Gastroesophageal sphincter (tissue), 4 donors: ENCODE data around the gene RBM46. TPM values are rescaled to one million over a fixed set of nuclear protein-coding genes. Genes with fewer than 3 reads are reported as not detected.

ENCODE experiments used
- ATAC-seq: fragments of 150-250 bp; one replicate; pipeline ENCODE4 v1.9.1; 2016; ENCODE audit warnings: mild to moderate bottlenecking, moderate library complexity
- H3K27ac ChIP-seq, 4 donors: fragments of 200-600 bp; sonication (generic) in 3 of 4; 1 replicate in 3 of 4; 2 replicates in 1 of 4; pipeline ENCODE4 v1.5.1; 2016 to 2019
- H3K27me3 ChIP-seq: fragments of 200-600 bp; sonication (generic); one replicate; pipeline ENCODE4 v1.5.1; 2019
- H3K36me3 ChIP-seq, 2 donors: fragments of 200-600 bp; sonication (generic); one replicate each; pipeline ENCODE4 v1.5.1; 2019; ENCODE audit warnings: control low read depth in 1 of 2
- H3K4me1 ChIP-seq, 3 donors: fragments of 200-600 bp; sonication (generic); 1 replicate in 2 of 3; 2 replicates in 1 of 3; pipeline ENCODE4 v1.5.1; 2016 to 2019; ENCODE audit warnings: control low read depth in 2 of 3
- H3K4me3 ChIP-seq, 2 donors: fragments of 200-600 bp; sonication (generic); one replicate each; pipeline ENCODE4 v1.5.1; 2019; ENCODE audit warnings: mild to moderate bottlenecking in 1 of 2, moderate library complexity in 1 of 2
- H3K9me3 ChIP-seq, 3 donors: fragments of 200-600 bp; sonication (generic); one replicate each; pipeline ENCODE4 v1.5.1; 2017 to 2019; ENCODE audit warnings: control low read depth in 2 of 3
- EP300 ChIP-seq: sonication (generic); formaldehyde crosslinking; IDR thresholded peaks from one replicate; pipeline ENCODE4 v1.6.1; 2017; ENCODE audit warnings: antibody characterized with exemption, mild to moderate bottlenecking
- POLR2A ChIP-seq, 2 donors: fragments of 450-650 bp; IDR thresholded peaks; one replicate each; pipeline ENCODE4 v1.6.1; 2017; ENCODE audit warnings: antibody characterized with exemption in 2 of 2, mild to moderate bottlenecking in 2 of 2, moderate library complexity in 1 of 2
- POLR2AphosphoS5 ChIP-seq: sonication (generic); formaldehyde crosslinking; IDR thresholded peaks from one replicate; pipeline ENCODE4 v1.6.1; 2017; ENCODE audit warnings: antibody characterized with exemption
- WGBS, 2 donors: methylation state at CpG; one replicate each; pipeline ENCODE4 v1.1.5; 2018; ENCODE audit warnings: low coverage in 1 of 2; 5-methylcytosine and 5-hydroxymethylcytosine counted together
- total RNA-seq, 4 donors: library from RNA; depleted of rRNA; stranded (reverse); fragments of >200 nt; gene quantifications; one replicate each; pipeline ENCODE4 v1.1.0, GENCODE V29; 2016
- TF ChIP-seq, protein P1 (sequence below), 4 experiments: fragments of 200-600 bp in 2 of 4; fragments of 450-650 bp in 2 of 4; sonication (generic) in 1 of 4; IDR thresholded peaks; one replicate each; pipeline ENCODE4 v1.5.1; 2017 to 2019; ENCODE audit warnings: antibody characterized with exemption in 4 of 4, mild to moderate bottlenecking in 2 of 4, moderate library complexity in 2 of 4

Gene RBM46
- total RNA-seq, 4 donors from 2014 or later = 0.08 TPM; not detected in 3

DNA sequence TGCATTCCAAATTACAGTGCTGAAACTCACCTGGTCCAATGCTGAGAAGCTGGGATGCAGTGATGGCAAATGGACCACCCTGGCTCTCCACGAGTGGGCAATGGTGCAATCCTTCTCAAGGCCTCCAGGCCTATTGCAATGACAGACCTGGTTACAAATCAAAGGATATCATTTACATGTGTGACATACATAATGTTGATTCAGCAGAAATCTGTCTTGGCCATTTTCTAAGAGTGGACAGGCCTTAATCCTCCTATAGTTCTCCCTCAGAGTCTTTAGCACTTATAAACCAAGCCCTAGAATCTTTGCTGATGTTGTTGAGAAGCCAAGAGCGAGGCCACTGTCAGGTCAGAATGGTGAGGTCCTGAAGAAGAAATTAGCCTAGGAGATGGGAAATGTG lies 20.2 kb upstream of the RBM46 start:
- ATAC-seq = no peak
- no peaks in the 10 kb centered on the region for H3K9me3 ChIP-seq
- WGBS, 2 donors = 72% methylated on average over 2 of the region's 2 CpGs; no CpG with 5 or more reads in 1 of the 2 donors
- H3K36me3 ChIP-seq = no peaks in the 10 kb centered on the region
- no peak overlapping the region for H3K4me3 ChIP-seq
- H3K27me3 ChIP-seq = peaks cover 39% of the 10 kb centered on the region
- no peak overlapping the region for H3K27ac ChIP-seq
- no peaks in the 10 kb centered on the region for H3K4me1 ChIP-seq
- TF ChIP-seq EP300 = no peak
- TF ChIP-seq POLR2A (IDR thresholded peaks at IDR 0.05) = no peak
- no peak for TF ChIP-seq POLR2AphosphoS5
- TF ChIP-seq, protein P1, sequence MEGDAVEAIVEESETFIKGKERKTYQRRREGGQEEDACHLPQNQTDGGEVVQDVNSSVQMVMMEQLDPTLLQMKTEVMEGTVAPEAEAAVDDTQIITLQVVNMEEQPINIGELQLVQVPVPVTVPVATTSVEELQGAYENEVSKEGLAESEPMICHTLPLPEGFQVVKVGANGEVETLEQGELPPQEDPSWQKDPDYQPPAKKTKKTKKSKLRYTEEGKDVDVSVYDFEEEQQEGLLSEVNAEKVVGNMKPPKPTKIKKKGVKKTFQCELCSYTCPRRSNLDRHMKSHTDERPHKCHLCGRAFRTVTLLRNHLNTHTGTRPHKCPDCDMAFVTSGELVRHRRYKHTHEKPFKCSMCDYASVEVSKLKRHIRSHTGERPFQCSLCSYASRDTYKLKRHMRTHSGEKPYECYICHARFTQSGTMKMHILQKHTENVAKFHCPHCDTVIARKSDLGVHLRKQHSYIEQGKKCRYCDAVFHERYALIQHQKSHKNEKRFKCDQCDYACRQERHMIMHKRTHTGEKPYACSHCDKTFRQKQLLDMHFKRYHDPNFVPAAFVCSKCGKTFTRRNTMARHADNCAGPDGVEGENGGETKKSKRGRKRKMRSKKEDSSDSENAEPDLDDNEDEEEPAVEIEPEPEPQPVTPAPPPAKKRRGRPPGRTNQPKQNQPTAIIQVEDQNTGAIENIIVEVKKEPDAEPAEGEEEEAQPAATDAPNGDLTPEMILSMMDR (IDR thresholded peaks at IDR 0.05) = no peak

DNA sequence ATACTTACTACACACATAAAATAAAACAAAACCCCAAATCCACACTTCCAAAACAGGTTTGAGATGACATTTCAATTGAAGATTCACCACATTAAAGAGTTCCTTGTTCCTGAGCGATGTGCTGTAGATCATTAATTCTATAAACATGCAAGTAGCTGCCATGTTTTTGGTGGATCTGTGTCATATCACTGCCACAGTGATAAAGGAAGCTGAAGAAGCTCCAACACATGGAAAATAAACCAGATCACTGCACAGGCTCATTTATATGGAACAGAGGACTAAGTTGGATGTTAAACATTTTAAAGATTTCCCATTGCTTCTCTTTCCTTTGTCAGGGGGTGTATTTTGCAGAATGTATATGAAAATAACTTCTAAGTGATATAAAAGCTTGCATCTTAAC lies 2.8 kb upstream of the RBM46 start:
- H3K36me3 ChIP-seq = no peaks in the 10 kb centered on the region
- H3K9me3 ChIP-seq = peaks cover 0 to 5% (median 0%) of the 10 kb centered on the region in 3 donors
- no peak overlapping the region for H3K27ac ChIP-seq
- 88% methylated on average over 1 of the region's 1 CpG; no CpG with 5 or more reads in 1 of the 2 donors for WGBS, 2 donors
- no peaks in the 10 kb centered on the region for H3K4me1 ChIP-seq
- peaks cover 21% of the 10 kb centered on the region for H3K27me3 ChIP-seq
- H3K4me3 ChIP-seq = no peak overlapping the region
- TF ChIP-seq EP300 (no peak), POLR2AphosphoS5 (no peak), POLR2A (IDR thresholded peaks at IDR 0.05) (no peak)
- TF ChIP-seq, protein P1 (IDR thresholded peaks at IDR 0.05) = no peak
- no peak for ATAC-seq

DNA sequence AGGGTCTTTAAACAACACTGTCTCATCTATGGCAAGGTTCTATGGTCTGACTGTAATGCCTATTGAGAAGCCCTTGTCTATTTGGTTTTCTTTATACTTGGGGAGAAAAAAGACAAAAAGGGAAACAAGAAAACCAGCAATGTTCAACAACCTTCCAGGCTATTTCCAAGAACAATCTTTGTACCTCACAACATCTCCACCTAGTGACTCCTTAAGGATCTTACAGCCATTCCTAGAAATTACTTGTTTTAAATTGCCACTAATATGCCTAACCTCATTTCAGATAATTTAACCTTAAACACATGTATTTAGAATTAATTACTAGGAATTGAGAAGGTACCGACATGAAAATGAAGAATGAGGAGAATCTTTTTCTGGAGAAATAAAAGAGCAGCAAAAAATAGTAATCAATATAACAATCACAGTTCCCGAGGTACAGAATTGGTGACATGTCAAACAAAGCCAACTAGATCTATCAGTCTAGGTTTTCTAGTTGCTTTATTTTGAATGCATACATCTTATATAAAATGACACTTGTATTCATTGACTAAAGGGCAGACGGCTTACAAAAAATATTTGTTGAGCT lies 1.6 kb upstream of the RBM46 start:
- Histone ChIP-seq H3K4me3 (no peak overlapping the region), H3K4me1 (no peaks in the 10 kb centered on the region), H3K27me3 (peaks cover 21% of the 10 kb centered on the region), H3K36me3 (no peaks in the 10 kb centered on the region), H3K9me3 (no peaks in the 10 kb centered on the region), H3K27ac (no peak overlapping the region)
- TF ChIP-seq, protein P1 (IDR thresholded peaks at IDR 0.05) = peak; percentile 20 to 56 (median 32)
- TF ChIP-seq POLR2AphosphoS5 = no peak
- no peak for ATAC-seq
- WGBS, 2 donors = 31 to 59% methylated on average over 2 to 3 of the region's 3 CpGs

DNA sequence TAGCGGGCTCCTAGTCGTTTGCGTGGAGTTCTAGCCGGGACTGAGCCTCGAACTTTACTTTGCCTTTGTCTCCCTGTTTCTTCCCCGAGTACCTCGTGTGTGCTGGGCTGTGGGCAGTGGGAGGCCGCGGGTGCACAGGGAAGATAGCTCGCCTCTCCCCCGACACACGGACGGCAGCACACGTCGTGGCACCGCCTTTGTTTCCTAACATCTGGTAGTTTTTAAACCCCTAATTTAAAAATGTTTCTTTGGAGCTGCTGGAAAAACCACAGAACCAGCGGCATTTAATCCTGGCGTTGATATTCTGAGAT lies 866 bp downstream of the RBM46 start:
- H3K4me1 ChIP-seq = no peaks in the 10 kb centered on the region
- 70 to 86% methylated on average over 11 of the region's 18 CpGs for WGBS, 2 donors
- peaks cover 21% of the 10 kb centered on the region for H3K27me3 ChIP-seq
- TF ChIP-seq, protein P1 (IDR thresholded peaks at IDR 0.05) = no peak
- no peak for TF ChIP-seq POLR2A (IDR thresholded peaks at IDR 0.05)
- no peak for TF ChIP-seq POLR2AphosphoS5
- no peak for TF ChIP-seq EP300
- no peak overlapping the region for H3K27ac ChIP-seq
- ATAC-seq = no peak
- no peaks in the 10 kb centered on the region for H3K9me3 ChIP-seq
- no peaks in the 10 kb centered on the region for H3K36me3 ChIP-seq
- H3K4me3 ChIP-seq = no peak overlapping the region

DNA sequence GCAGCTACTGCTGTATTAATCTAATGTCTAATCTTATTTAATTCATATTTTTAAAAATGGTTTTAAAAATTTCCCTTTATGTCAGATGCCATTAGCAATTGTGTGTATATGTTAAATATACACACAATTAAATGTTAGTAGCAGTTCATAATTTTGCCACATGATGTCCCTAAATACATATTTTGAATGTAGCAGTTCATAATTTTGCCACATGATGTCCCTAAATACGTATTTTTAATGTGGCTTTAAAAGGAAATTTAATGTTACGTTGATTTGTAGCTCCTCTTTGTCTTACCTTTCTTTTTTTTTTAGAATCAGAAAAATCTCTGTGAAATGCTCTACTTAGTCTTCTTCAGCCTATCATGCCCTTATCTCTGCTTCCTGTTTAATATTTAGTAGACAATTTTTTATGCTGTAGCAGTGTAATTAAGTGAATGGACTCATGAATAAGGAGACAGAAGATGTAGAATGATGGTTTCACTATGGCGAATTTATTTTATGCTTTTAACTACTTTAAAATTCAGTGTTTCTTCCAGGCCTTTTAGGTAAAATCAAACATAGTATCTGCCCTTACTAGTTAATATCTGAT lies 26.1 kb downstream of the RBM46 start:
- TF ChIP-seq, protein P1 (IDR thresholded peaks at IDR 0.05) = peak; percentile 23 to 40 (median 36)
- no peak for TF ChIP-seq POLR2A (IDR thresholded peaks at IDR 0.05)
- Histone ChIP-seq H3K4me3 (no peak overlapping the region), H3K36me3 (no peaks in the 10 kb centered on the region), H3K27me3 (no peaks in the 10 kb centered on the region), H3K27ac (no peak overlapping the region), H3K4me1 (no peaks in the 10 kb centered on the region), H3K9me3 (no peaks in the 10 kb centered on the region)
- ATAC-seq = no peak
- 13% methylated on average over 3 of the region's 3 CpGs for WGBS, 2 donors
